ENCODE measurements around the gene GPR65. TPM values are rescaled to one million over a fixed set of nuclear protein-coding genes. Genes with fewer than 3 reads are reported as not detected.
A peak's percentile ranks its signal among the peaks of the same experiment; 100 is the strongest.

Gene GPR65
- total RNA-seq, 6 experiments from 2014 or later: 1.0 to 2.7 (median 1.2) TPM

GRCh38 chr14:88029500-88029899 is 24.6 kb downstream of the GPR65 start:
- H3K27ac ChIP-seq: no peak overlapping the region
- H3K27me3 ChIP-seq: no peaks in the 10 kb centered on the region
- peaks cover 0 to 5% (median 0%) of the 10 kb centered on the region in 4 donors for H3K36me3 ChIP-seq
- no peak overlapping the region for H3K4me3 ChIP-seq
- intact Hi-C loops (cut with DNase I): no loop called here
- H3K4me1 ChIP-seq: peaks cover 0 to 56% (median 15%) of the 10 kb centered on the region in 4 donors
- TF ChIP-seq POLR2A (IDR thresholded peaks at IDR 0.05) (no peak), CTCF (IDR thresholded peaks at IDR 0.05) (no peak)
- no peak for DNase-seq
- H3K9me3 ChIP-seq: no peaks in the 10 kb centered on the region
- ATAC-seq: no peak
- 89% methylated on average over 2 of the region's 2 CpGs for WGBS (ENCODE audit: insufficient coverage, low coverage, low lambda C conversion rate, missing lambda C conversion rate)

- ATAC-seq (peak in 3 of 4 donors; percentile 8 to 44 (median 29)), DNase-seq (no peak)
- H3K27me3 ChIP-seq: no peaks in the 10 kb centered on the region
- intact Hi-C loops (cut with DNase I): no loop called here
- H3K4me3 ChIP-seq: no peak overlapping the region
- no peaks in the 10 kb centered on the region for H3K9me3 ChIP-seq
- TF ChIP-seq CTCF (IDR thresholded peaks at IDR 0.05) (no peak), POLR2A (IDR thresholded peaks at IDR 0.05) (no peak)
- H3K4me1 ChIP-seq: peaks cover 0 to 56% (median 15%) of the 10 kb centered on the region in 4 donors
- 89% methylated on average over 1 of the region's 1 CpG for WGBS (ENCODE audit: insufficient coverage, low coverage, low lambda C conversion rate, missing lambda C conversion rate)
- H3K36me3 ChIP-seq: peaks cover 0 to 5% (median 0%) of the 10 kb centered on the region in 4 donors
- no peak overlapping the region for H3K27ac ChIP-seq
Measured at GRCh38 chr14:88030079-88030478, 25.1 kb downstream of the GPR65 start.

GRCh38 chr14:88030892-88031291 is 26.0 kb downstream of the GPR65 start:
- no peaks in the 10 kb centered on the region for H3K9me3 ChIP-seq

GRCh38 chr14:88032373-88032772 is 27.4 kb downstream of the GPR65 start:
- 90% methylated on average over 1 of the region's 1 CpG for WGBS (ENCODE audit: insufficient coverage, low coverage, low lambda C conversion rate, missing lambda C conversion rate)

More at GRCh38 chr14:88030892-88031291, 26.0 kb downstream of the GPR65 start:
- no peak overlapping the region for H3K4me3 ChIP-seq
- no peaks in the 10 kb centered on the region for H3K27me3 ChIP-seq
- intact Hi-C loops (cut with DNase I): no loop called here
- peaks cover 0 to 56% (median 15%) of the 10 kb centered on the region in 4 donors for H3K4me1 ChIP-seq
- DNase-seq (no peak), ATAC-seq (no peak)
- 64% methylated on average over 1 of the region's 1 CpG for WGBS (ENCODE audit: insufficient coverage, low coverage, low lambda C conversion rate, missing lambda C conversion rate)
- no peak overlapping the region for H3K27ac ChIP-seq
- peaks cover 0 to 5% (median 0%) of the 10 kb centered on the region in 4 donors for H3K36me3 ChIP-seq
- TF ChIP-seq CTCF (IDR thresholded peaks at IDR 0.05) (no peak), POLR2A (IDR thresholded peaks at IDR 0.05) (no peak)

More at GRCh38 chr14:88032373-88032772, 27.4 kb downstream of the GPR65 start:
- Histone ChIP-seq H3K36me3 (peaks cover 0 to 9% (median 0%) of the 10 kb centered on the region in 4 donors), H3K4me3 (no peak overlapping the region), H3K27ac (no peak overlapping the region), H3K27me3 (no peaks in the 10 kb centered on the region), H3K4me1 (peaks cover 0 to 44% (median 12%) of the 10 kb centered on the region in 4 donors), H3K9me3 (no peaks in the 10 kb centered on the region)
- intact Hi-C loops (cut with DNase I): no loop called here
- DNase-seq (no peak), ATAC-seq (peak in 1 of 4 donors; percentile 28)
- no peak for TF ChIP-seq CTCF (IDR thresholded peaks at IDR 0.05)
- TF ChIP-seq POLR2A (IDR thresholded peaks at IDR 0.05): no peak
